Measurements from ENCODE around the gene MCF2L2.

- TF ChIP-seq CTCF (IDR thresholded peaks at IDR 0.05) (no peak), POLR2A (IDR thresholded peaks at IDR 0.05) (no peak)
These were observed 52.6 kb downstream of the MCF2L2 start for GRCh38 chr3:183375787-183376186.
